Loucy (cell line): ENCODE results near the gene SERPINB8.

Experiments used
- CTCF ChIP-seq: fragments of 200-600 bp; sonication (generic); conservative IDR thresholded peaks from 2 replicates; pipeline ENCODE4 v1.5.1; 2014; ENCODE audit warnings: mild to moderate bottlenecking, antibody characterized with exemption, low read length
- EZH2phosphoT487 ChIP-seq: fragments of 200-600 bp; IDR thresholded peaks from 2 replicates; pipeline ENCODE4 v1.6.1; 2018; ENCODE audit warnings: antibody characterized with exemption, mild to moderate bottlenecking, moderate library complexity, borderline replicate concordance

GRCh38 chr18:63982361-63982760 is 12.5 kb downstream of the SERPINB8 start:
- TF ChIP-seq EZH2phosphoT487 = no peak
- TF ChIP-seq CTCF = no peak
